ENCODE results near the gene NXN.

GRCh38 chr17:826778-827177 lies 152.8 kb downstream of the NXN start:
- TF ChIP-seq CTCF (IDR thresholded peaks at IDR 0.05) (no peak), ZFX (IDR thresholded peaks at IDR 0.05; ENCODE audit: borderline replicate concordance) (no peak)
